Brain microvascular endothelial cell (primary cell): Measurements from ENCODE around the gene DMXL2.

ENCODE experiments used
- DNase-seq: peaks from one replicate; pipeline ENCODE4 v3.0.0-alpha.2; 2020
- H3K27ac ChIP-seq: fragments of 250-450 bp; sonication (Bioruptor Pico); 2 replicates; pipeline ENCODE4 v1.5.1; 2020; ENCODE audit warnings: mild to moderate bottlenecking, moderate library complexity
- H3K27me3 ChIP-seq: fragments of 250-450 bp; sonication (Bioruptor Pico); replicated peaks from 2 replicates; pipeline ENCODE4 v1.5.1; 2020; ENCODE audit warnings: mild to moderate bottlenecking
- H3K36me3 ChIP-seq: fragments of 250-450 bp; sonication (Bioruptor Pico); replicated peaks from 2 replicates; pipeline ENCODE4 v1.5.1; 2020; ENCODE audit warnings: mild to moderate bottlenecking
- H3K4me3 ChIP-seq: 2 replicates; pipeline ENCODE4 v1.5.1; 2011; ENCODE audit warnings: low read depth, mild to moderate bottlenecking, control low read depth, low read length, moderate library complexity
- CTCF ChIP-seq: IDR thresholded peaks from 2 replicates; pipeline ENCODE4 v1.5.1; 2011; ENCODE audit warnings: low read depth, mild to moderate bottlenecking, moderate library complexity, low read length, control low read depth, inconsistent platforms; ENCODE audit errors: missing control alignments
- in situ Hi-C: cut with HindIII; loops from 2 replicates; pipeline ENCODE4 v1.10.0; 2017; ENCODE audit warnings: low sequenced_read_pairs, low pct_ligation_motif_present

The DMXL2 gene

DNA sequence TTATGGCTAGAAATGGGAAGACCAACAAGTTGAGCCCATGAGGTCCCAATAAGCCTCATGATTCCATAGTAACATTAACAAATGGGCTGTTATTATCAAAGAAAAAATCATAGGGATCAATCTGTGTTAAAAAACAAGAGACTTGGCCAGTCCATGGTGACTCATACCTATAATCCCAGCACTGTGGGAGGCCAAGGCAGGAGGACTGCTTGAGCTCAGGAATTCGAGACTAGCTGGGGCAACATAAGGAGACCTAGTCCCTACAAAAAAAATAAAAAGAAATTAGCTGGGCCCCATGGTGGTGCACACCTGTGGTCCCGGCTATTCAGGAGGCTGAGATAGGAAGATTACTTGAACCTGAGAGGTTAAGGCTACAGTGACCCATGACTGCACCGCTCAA is 124.8 kb downstream of the DMXL2 start:
- in situ Hi-C loops = loop anchor here (25.0 kb wide), 1 partner anchor 111 kb away; no protein-coding TSS in a partner anchor
- TF ChIP-seq CTCF = no peak
- Histone ChIP-seq H3K36me3 (no peaks in the 10 kb centered on the region), H3K27ac (no peak overlapping the region), H3K27me3 (no peaks in the 10 kb centered on the region), H3K4me3 (no peak overlapping the region)
- peak; percentile 2 for DNase-seq

- H3K27ac ChIP-seq = no peak overlapping the region
- no peak for TF ChIP-seq CTCF
- in situ Hi-C loops = loop anchor here (25.0 kb wide), 1 partner anchor 109 kb away; no protein-coding TSS in a partner anchor
- no peak overlapping the region for H3K4me3 ChIP-seq
- H3K36me3 ChIP-seq = no peaks in the 10 kb centered on the region
- DNase-seq = no peak
- H3K27me3 ChIP-seq = no peaks in the 10 kb centered on the region
Measured at GRCh38 chr15:51496246-51496645, 126.3 kb downstream of the DMXL2 start.

DNA sequence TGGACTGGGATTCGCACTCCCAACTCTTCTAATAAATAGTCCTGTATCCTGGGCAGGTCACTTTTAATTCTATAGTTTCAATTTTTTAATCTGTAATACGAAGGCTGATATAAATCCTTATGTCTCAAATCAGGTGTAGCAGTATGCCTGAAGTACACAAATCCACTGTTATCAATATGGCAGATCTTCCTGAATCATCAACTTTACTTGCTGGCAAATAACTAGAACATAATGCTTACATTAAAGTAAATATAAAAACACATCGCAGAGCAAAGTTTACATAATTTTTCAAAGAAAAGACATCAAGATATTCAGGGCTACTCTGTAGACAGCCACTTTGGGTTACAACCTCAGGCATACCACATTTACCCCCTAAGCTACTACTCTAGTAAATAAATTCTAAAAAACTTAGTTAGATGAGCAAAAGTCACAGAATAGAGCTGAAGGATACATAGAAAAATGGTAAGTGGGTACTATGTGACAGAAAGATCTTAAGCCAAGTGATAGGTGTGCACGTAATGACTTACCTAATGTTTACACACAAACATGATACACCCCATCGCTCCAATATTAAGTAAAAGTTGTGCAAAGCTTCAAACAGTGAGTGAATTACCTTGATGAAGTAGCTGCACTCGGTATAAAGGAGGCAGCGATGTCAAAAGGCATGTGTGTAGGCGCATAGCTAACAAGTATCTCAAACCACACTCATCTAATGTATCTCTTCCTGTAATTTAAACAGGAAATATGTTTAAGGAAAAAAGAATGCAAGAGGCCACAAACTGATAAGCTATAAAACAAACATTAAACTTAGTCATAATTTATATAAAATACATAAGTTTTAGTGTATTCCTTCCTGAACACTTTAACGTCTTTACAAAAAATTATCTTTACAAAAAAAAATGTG is 127.9 kb downstream of the DMXL2 start:
- DNase-seq = peak; percentile 60
- Histone ChIP-seq H3K36me3 (no peaks in the 10 kb centered on the region), H3K27me3 (no peaks in the 10 kb centered on the region), H3K4me3 (no peak overlapping the region), H3K27ac (no peak overlapping the region)
- in situ Hi-C loops = loop anchor here (25.0 kb wide), 1 partner anchor 107 kb away; no protein-coding TSS in a partner anchor
- no peak for TF ChIP-seq CTCF

DNA sequence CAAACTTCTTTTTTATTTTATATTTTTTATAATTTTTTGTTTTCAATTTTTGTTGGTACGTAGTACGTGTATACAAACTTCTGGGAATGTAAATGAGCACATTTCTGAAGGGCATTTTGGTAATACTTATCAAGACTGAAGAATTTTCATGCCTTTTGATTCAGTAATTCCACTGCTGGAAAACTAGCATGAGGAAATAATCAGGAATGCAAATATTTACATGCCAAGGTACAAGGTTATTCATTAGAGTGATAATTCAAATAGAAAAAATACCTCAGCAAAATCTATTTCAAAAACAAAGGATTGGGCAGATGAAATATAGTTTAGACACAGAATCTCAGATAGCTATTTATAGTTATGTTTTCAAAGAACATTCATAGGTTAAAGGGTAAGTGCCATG is 128.7 kb downstream of the DMXL2 start:
- Histone ChIP-seq H3K27me3 (no peaks in the 10 kb centered on the region), H3K36me3 (no peaks in the 10 kb centered on the region), H3K4me3 (no peak overlapping the region), H3K27ac (no peak overlapping the region)
- no peak for TF ChIP-seq CTCF
- in situ Hi-C loops = loop anchor here (25.0 kb wide), 1 partner anchor 107 kb away; no protein-coding TSS in a partner anchor
- DNase-seq = no peak

GRCh38 chr15:51492528-51492927 is 130.0 kb downstream of the DMXL2 start:
- no peak for DNase-seq
- Histone ChIP-seq H3K27me3 (no peaks in the 10 kb centered on the region), H3K27ac (no peak overlapping the region), H3K36me3 (no peaks in the 10 kb centered on the region), H3K4me3 (no peak overlapping the region)
- in situ Hi-C loops = loop anchor here (25.0 kb wide), 1 partner anchor 105 kb away; no protein-coding TSS in a partner anchor
- TF ChIP-seq CTCF = no peak
